ENCODE data around the gene WDR38. TPM values are rescaled to one million over a fixed set of nuclear protein-coding genes. Genes with fewer than 3 reads are reported as not detected.
A peak's percentile ranks its signal among the peaks of the same experiment; 100 is the strongest.

The WDR38 gene
- total RNA-seq, 2 experiments from 2014 or later = not detected

GRCh38 chr9:124873664-124874063 lies 20.4 kb downstream of the WDR38 start:
- H3K27ac Mint-ChIP-seq = peak overlapping the region; percentile 82
- intact Hi-C loops (cut with micrococcal nuclease) = loop anchor here (10.0 kb wide), 1 partner anchor 271 kb away; the partner anchor contains the start of gene SCAI
- H3K36me3 Mint-ChIP-seq (ENCODE audit: low read depth) = peaks cover 68% of the 10 kb centered on the region
- peak overlapping the region; percentile 19 for H3K4me3 Mint-ChIP-seq
- ATAC-seq (no peak), DNase-seq (peak; percentile 28)
- ChIA-PET POLR2A (interaction anchor here (14.9 kb wide), 1 partner anchor 17 kb away, joined by 280 read pairs; the partner anchor contains the start of genes ARPC5L, RPL35 and WDR38), CTCF (interaction anchor here (2.9 kb wide), 1 partner anchor 21 kb away, joined by 12 read pairs; the partner anchor contains the start of gene WDR38)
- H3K27me3 Mint-ChIP-seq = no peaks in the 10 kb centered on the region
- H3K9me3 Mint-ChIP-seq = no peaks in the 10 kb centered on the region
- TF ChIP-seq CTCF (IDR thresholded peaks at IDR 0.05) = no peak
- H3K4me1 Mint-ChIP-seq (ENCODE audit: low read depth) = peaks cover 44% of the 10 kb centered on the region

GRCh38 chr9:124875501-124875900 lies 22.2 kb downstream of the WDR38 start:
- H3K4me1 Mint-ChIP-seq (ENCODE audit: low read depth) = peaks cover 42% of the 10 kb centered on the region
- no peak for ATAC-seq
- H3K36me3 Mint-ChIP-seq (ENCODE audit: low read depth) = peaks cover 63% of the 10 kb centered on the region

GRCh38 chr9:124877021-124877782 lies 23.9 kb downstream of the WDR38 start:
- TF ChIP-seq CTCF (IDR thresholded peaks at IDR 0.05) = no peak
- no peaks in the 10 kb centered on the region for H3K27me3 Mint-ChIP-seq
- ChIA-PET POLR2A (interaction anchor here (0.6 to 14.9 kb wide), 7 partner anchors 8 to 64 kb away, joined by 3 to 280 read pairs (median 3); partner anchors contain the start of genes ARPC5L, RPL35 and WDR38), CTCF (interaction anchor here (1.4 to 1.7 kb wide), 2 partner anchors 17 to 25 kb away, joined by 5 read pairs; no protein-coding TSS in a partner anchor)
- ATAC-seq (no peak), DNase-seq (no peak)
- intact Hi-C loops (cut with micrococcal nuclease) = loop anchor here (10.0 kb wide), 1 partner anchor 268 kb away; the partner anchor contains the start of gene SCAI
- H3K27ac Mint-ChIP-seq = peak overlapping the region; percentile 30
- H3K9me3 Mint-ChIP-seq = no peaks in the 10 kb centered on the region
- peaks cover 25% of the 10 kb centered on the region for H3K4me1 Mint-ChIP-seq (ENCODE audit: low read depth)
- H3K4me3 Mint-ChIP-seq = no peak overlapping the region
- peaks cover 55% of the 10 kb centered on the region for H3K36me3 Mint-ChIP-seq (ENCODE audit: low read depth)

More at GRCh38 chr9:124875501-124875900, 22.2 kb downstream of the WDR38 start:
- ChIA-PET POLR2A (interaction anchor here (1.2 to 14.9 kb wide), 2 partner anchors 9 to 19 kb away, joined by 4 to 280 read pairs; partner anchors contain the start of genes ARPC5L, RPL35 and WDR38), CTCF (no interaction called here)
- DNase-seq = no peak
- Mint-ChIP-seq H3K27ac (no peak overlapping the region), H3K4me3 (no peak overlapping the region), H3K9me3 (no peaks in the 10 kb centered on the region), H3K27me3 (no peaks in the 10 kb centered on the region)
- TF ChIP-seq CTCF (IDR thresholded peaks at IDR 0.05) = no peak
- intact Hi-C loops (cut with micrococcal nuclease) = loop anchor here (10.0 kb wide), 1 partner anchor 269 kb away; the partner anchor contains the start of gene SCAI

GRCh38 chr9:124878021-124878420 lies 24.8 kb downstream of the WDR38 start:
- ChIA-PET POLR2A (interaction anchor here (0.6 to 14.9 kb wide), 5 partner anchors 8 to 64 kb away, joined by 3 to 280 read pairs (median 4); partner anchors contain the start of genes ARPC5L, RPL35 and WDR38), CTCF (interaction anchor here (1.4 to 1.7 kb wide), 3 partner anchors 16 to 26 kb away, joined by 5 to 6 read pairs (median 5); partner anchors contain the start of gene WDR38)
- H3K4me3 Mint-ChIP-seq = no peak overlapping the region
- H3K27ac Mint-ChIP-seq = no peak overlapping the region
- H3K9me3 Mint-ChIP-seq = no peaks in the 10 kb centered on the region
- no peaks in the 10 kb centered on the region for H3K27me3 Mint-ChIP-seq
- H3K36me3 Mint-ChIP-seq (ENCODE audit: low read depth) = peaks cover 50% of the 10 kb centered on the region
- intact Hi-C loops (cut with micrococcal nuclease) = loop anchor here (10.0 kb wide), 1 partner anchor 267 kb away; the partner anchor contains the start of gene SCAI
- H3K4me1 Mint-ChIP-seq (ENCODE audit: low read depth) = peaks cover 18% of the 10 kb centered on the region
- no peak for ATAC-seq
- DNase-seq = no peak
- no peak for TF ChIP-seq CTCF (IDR thresholded peaks at IDR 0.05)
